Thymus (tissue), 11 donors: ENCODE data around the gene PITPNM2. TPM values are rescaled to one million over a fixed set of nuclear protein-coding genes. Genes with fewer than 3 reads are reported as not detected.

Source experiments
- DNase-seq, 9 donors: peaks; one replicate each; pipeline ENCODE4 v3.0.0-alpha.2; 2013; ENCODE audit warnings: low spot score in 9 of 9, low read depth in 6 of 9, missing footprints in 1 of 9
- H3K27ac ChIP-seq, 2 donors: one replicate each; pipeline ENCODE4 v1.5.1; 2013; ENCODE audit warnings: control low read depth in 1 of 2, low read depth in 1 of 2, low read length in 1 of 2, mild to moderate bottlenecking in 1 of 2, moderate library complexity in 1 of 2
- H3K27me3 ChIP-seq, 2 donors: one replicate each; pipeline ENCODE4 v1.5.1; 2013; ENCODE audit warnings: low read length in 1 of 2; ENCODE audit not compliant: control insufficient read depth in 2 of 2, insufficient read depth in 1 of 2
- H3K36me3 ChIP-seq, 2 donors: one replicate each; pipeline ENCODE4 v1.5.1; 2013; ENCODE audit warnings: low read length in 1 of 2, mild to moderate bottlenecking in 1 of 2, moderate library complexity in 1 of 2; ENCODE audit not compliant: control insufficient read depth in 2 of 2, insufficient read depth in 2 of 2
- H3K4me1 ChIP-seq, 2 donors: one replicate each; pipeline ENCODE4 v1.5.1; 2013; ENCODE audit warnings: low read length in 2 of 2; ENCODE audit not compliant: control insufficient read depth in 2 of 2, insufficient read depth in 2 of 2
- H3K4me3 ChIP-seq, 2 donors: one replicate each; pipeline ENCODE4 v1.5.1; 2013; ENCODE audit warnings: low read length in 2 of 2, control low read depth in 1 of 2, mild to moderate bottlenecking in 1 of 2
- H3K9me3 ChIP-seq, 2 donors: one replicate each; pipeline ENCODE4 v1.5.1; 2013; ENCODE audit warnings: low read length in 1 of 2, mild to moderate bottlenecking in 1 of 2; ENCODE audit not compliant: control insufficient read depth in 2 of 2, insufficient read depth in 1 of 2
- whole genome bisulfite sequencing: extraction: QIAGEN DNeasy Blood & Tissue Kit; methylation state at CpG from one replicate; pipeline ENCODE4 v1.1.7; 2013; 5-methylcytosine and 5-hydroxymethylcytosine counted together
- polyA plus RNA-seq: library from polyadenylated mRNA; stranded (reverse); fragments of 200-250 nt; gene quantifications from one replicate; pipeline ENCODE4 v1.2.3, GENCODE V29; 2013
- total RNA-seq: library from RNA; stranded (reverse); fragments of 120-200 nt; gene quantifications from one replicate; pipeline ENCODE4 v1.2.4, GENCODE V29; 2013
- donor health status: healthy.

PITPNM2 gene
- total and polyA plus RNA-seq, 2 donors: 55.9 to 56.8 TPM

DNA sequence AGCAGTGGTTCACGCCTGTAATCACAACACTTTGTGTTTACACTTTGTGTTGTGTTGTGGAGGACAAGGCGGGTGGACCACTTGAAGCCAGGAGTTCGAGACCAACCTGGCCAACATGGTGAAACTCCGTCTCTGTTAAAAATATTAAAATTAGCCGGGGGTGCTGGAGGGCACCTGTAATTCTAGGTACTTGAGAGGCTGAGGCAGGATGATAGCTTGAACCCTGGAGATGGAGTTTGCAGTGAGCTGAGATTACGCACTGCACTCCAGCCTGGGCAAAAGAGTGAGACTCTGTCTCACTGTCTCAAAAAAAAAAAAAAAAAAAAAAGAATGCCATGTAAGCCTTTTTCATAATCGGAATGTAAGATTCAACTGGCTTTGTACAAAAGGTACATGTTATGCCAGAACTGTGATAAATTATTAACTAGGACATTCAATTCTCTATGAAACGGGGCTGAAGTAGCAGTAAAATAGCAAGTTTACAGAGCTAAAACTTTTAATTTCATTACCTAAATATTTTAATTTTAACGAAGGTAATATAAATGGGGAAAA, 13.9 kb upstream of the PITPNM2 start:
- no peaks in the 10 kb centered on the region for H3K4me1 ChIP-seq
- WGBS: 99% methylated on average over 9 of the region's 9 CpGs
- H3K36me3 ChIP-seq: peaks cover 48 to 90% of the 10 kb centered on the region in 2 donors
- H3K4me3 ChIP-seq: no peak overlapping the region
- DNase-seq: no peak
- no peaks in the 10 kb centered on the region for H3K27me3 ChIP-seq
- H3K27ac ChIP-seq: no peak overlapping the region
- no peaks in the 10 kb centered on the region for H3K9me3 ChIP-seq

DNA sequence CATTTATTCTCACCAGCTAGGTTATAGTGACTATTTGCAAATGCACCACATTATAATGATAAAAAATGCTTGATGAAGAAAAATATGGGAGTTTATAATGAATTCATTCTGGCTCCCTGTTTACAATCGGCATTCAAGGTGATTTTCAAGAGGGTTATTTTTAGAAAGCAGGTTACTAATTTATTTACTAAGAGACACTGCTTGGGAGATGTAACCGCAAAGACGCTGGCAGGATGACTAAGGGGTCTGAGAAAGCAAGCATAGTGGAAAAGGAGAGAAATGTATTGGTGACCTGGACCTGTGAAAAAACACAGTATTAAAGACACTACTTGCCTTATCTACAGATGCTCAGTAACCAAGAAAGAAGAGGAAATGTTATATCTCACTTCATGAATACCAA, 13.3 kb upstream of the PITPNM2 start:
- WGBS: 93% methylated on average over 3 of the region's 3 CpGs
- DNase-seq: no peak
- Histone ChIP-seq H3K4me1 (no peaks in the 10 kb centered on the region), H3K4me3 (no peak overlapping the region), H3K9me3 (no peaks in the 10 kb centered on the region), H3K27ac (no peak overlapping the region), H3K27me3 (no peaks in the 10 kb centered on the region), H3K36me3 (peaks cover 49 to 90% of the 10 kb centered on the region in 2 donors)

DNA sequence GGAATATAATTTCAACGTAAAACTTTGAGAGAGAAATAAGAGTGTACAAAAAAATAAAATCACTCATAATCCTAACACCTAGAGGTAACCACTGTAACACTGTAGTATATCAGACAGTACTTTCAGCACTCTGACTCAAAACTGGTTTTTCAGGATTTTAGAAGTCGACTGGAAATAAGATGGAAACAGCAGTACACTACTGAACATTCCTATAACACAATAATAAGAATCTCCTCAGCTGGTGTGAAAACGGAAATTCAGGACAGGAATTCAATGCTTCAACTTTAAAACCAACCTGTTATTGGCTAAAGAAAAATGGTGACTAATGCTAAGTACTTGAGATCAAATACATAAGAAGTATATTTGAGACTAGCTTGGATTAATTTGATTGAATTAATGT, 12.3 kb upstream of the PITPNM2 start:
- no peak for DNase-seq
- 91% methylated on average over 3 of the region's 3 CpGs for WGBS
- H3K27ac ChIP-seq: no peak overlapping the region

DNA sequence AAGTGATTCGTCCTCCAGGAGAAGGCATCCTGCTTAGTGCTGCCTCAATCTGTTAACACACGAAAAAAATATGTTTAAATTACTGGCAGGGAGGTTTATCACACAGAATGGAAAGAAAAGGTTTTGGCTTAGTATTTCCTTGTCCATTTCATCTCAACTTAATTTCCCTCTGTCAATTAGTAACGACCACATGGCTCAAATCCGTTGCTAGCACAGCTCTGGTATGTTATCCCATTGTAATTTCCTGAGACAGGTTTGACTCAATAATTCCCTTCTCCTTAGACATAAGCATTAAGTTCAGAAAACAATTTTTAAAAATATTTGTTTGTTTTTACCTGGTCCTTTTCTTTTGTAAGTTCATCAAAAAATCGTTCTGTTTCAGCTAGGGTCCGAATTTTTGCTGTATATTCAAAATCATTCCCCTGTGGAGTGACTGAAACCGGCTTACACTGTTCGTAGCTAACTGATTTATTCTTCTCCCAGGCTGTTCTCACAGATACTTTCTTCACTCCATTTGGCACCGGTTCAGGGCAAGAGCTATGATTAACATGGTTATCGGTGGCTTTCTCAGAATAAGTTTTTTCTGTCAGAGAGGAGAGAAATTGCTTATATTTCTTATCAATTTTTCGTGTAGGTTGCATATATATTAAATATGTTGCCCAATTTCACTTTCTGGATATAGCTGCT, 10.1 kb upstream of the PITPNM2 start:
- H3K27ac ChIP-seq: no peak overlapping the region
- H3K36me3 ChIP-seq: peaks cover 32 to 82% of the 10 kb centered on the region in 2 donors
- no peaks in the 10 kb centered on the region for H3K9me3 ChIP-seq
- no peaks in the 10 kb centered on the region for H3K4me1 ChIP-seq
- no peak overlapping the region for H3K4me3 ChIP-seq
- no peaks in the 10 kb centered on the region for H3K27me3 ChIP-seq
- WGBS: 97% methylated on average over 11 of the region's 11 CpGs
- no peak for DNase-seq

More for the DNA sequence above, 12.3 kb upstream of the PITPNM2 start:
- no peaks in the 10 kb centered on the region for H3K4me1 ChIP-seq
- H3K27me3 ChIP-seq: no peaks in the 10 kb centered on the region
- H3K4me3 ChIP-seq: no peak overlapping the region
- no peaks in the 10 kb centered on the region for H3K9me3 ChIP-seq
- peaks cover 49 to 93% of the 10 kb centered on the region in 2 donors for H3K36me3 ChIP-seq

DNA sequence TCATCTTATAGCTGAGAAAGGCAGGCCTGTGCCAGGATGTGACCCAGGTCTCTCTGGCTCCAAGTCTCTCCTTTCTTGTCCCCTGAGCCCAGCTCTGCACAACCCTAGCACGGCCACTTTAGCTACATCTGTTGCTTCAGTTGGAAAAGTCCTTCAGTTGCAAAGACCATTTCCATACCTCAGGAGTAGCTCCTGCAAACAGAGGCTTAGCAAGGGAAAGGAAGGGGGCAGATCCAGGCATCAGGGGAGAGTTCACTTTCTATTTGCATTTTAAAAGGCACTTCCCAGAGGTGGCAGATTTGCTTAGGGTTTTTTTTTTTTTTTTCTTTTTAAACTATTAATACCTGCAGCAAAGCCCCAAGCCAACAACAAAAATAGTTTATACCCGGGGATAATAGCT, 3.0 kb upstream of the PITPNM2 start:
- Histone ChIP-seq H3K27me3 (peaks cover 0 to 4% of the 10 kb centered on the region in 2 donors), H3K4me1 (peaks cover 12 to 38% of the 10 kb centered on the region in 2 donors), H3K36me3 (peaks cover 13 to 57% of the 10 kb centered on the region in 2 donors), H3K27ac (peak overlapping the region; percentile 54 to 98), H3K9me3 (peaks cover 0 to 12% of the 10 kb centered on the region in 2 donors), H3K4me3 (no peak overlapping the region)
- DNase-seq: peak in 1 of 9 donors; percentile 41
- WGBS: 88% methylated on average over 2 of the region's 2 CpGs

DNA sequence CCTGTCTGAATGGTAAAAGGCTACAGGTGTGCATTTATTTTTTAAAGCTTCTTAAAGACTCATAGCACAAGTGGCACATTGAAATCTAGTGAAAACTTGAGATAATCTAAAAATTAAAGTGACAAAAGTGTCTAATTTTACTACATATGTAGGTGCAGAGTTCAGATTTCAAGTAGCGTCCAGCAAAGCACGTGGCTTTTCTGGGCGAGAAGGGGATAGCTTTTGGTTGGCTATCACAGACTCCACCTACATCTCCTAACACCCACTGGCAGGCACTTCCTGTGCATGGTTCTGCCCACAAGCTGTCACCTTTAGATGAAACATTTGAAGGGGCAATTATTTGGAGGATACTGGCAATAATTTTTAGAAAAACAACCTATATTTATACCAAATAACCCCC, 1.9 kb upstream of the PITPNM2 start:
- H3K27me3 ChIP-seq: peaks cover 0 to 4% of the 10 kb centered on the region in 2 donors
- 30% methylated on average over 3 of the region's 3 CpGs for WGBS
- H3K36me3 ChIP-seq: peaks cover 17 to 63% of the 10 kb centered on the region in 2 donors
- peak overlapping the region; percentile 36 to 98 for H3K27ac ChIP-seq
- H3K4me3 ChIP-seq: no peak overlapping the region
- peak in 1 of 9 donors; percentile 75 for DNase-seq
- peaks cover 0 to 12% of the 10 kb centered on the region in 2 donors for H3K9me3 ChIP-seq
- peaks cover 15 to 48% of the 10 kb centered on the region in 2 donors for H3K4me1 ChIP-seq

DNA sequence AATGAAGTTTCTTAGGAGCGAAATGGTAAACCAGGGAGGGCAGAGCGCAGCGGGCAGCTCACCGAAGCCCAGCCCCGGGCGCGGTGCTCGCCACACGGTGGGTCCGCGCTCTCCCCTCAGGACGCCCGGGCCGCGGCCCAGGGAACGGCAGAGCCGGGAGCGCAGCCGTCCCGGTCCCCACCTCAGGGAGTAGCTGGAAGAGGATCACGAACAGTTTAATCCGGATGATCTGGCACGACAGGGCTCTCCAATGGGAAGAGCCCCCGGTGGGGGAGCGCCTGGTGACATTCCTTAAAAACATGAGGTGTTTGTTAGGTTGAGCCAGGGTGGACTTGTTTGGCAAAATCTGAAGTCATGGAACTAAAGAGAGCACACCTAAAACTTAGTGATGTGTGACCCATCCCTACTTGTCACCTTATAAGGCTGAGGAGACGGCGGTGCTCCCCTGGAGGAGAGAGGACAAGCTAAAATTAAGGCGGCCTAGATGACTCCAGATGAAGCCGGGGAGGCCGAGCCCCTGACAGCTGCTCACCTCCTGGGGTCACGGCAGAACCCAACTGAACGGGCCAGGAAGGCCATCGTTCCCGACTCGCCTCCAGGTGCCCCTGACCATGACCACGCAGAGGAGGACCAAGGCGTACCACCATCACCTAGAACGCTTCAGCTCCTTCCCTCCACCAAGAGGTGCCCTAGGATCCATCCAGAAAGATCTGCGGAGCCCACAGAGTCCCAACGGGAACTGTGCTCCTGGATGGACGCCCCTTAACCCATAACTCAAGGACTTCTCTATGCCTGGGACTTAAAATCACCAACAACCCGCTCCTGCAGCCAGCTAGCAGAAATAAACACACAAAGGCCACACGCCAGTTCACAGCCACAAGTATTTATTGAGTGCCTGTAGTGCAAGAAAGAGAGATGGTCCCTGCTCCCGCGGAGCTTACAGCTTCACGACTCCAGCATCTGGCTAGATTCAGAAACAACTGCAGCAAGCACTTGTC, 866 bp upstream of the PITPNM2 start:
- 32% methylated on average over 46 of the region's 46 CpGs for WGBS
- Histone ChIP-seq H3K9me3 (peaks cover 0 to 12% of the 10 kb centered on the region in 2 donors), H3K4me1 (peaks cover 15 to 59% of the 10 kb centered on the region in 2 donors), H3K36me3 (peaks cover 20 to 66% of the 10 kb centered on the region in 2 donors), H3K4me3 (peak overlapping the region; percentile 61 to 97), H3K27ac (peak overlapping the region; percentile 92 to 98), H3K27me3 (peaks cover 0 to 4% of the 10 kb centered on the region in 2 donors)
- peak in 2 of 9 donors; percentile 40 to 75 for DNase-seq

DNA sequence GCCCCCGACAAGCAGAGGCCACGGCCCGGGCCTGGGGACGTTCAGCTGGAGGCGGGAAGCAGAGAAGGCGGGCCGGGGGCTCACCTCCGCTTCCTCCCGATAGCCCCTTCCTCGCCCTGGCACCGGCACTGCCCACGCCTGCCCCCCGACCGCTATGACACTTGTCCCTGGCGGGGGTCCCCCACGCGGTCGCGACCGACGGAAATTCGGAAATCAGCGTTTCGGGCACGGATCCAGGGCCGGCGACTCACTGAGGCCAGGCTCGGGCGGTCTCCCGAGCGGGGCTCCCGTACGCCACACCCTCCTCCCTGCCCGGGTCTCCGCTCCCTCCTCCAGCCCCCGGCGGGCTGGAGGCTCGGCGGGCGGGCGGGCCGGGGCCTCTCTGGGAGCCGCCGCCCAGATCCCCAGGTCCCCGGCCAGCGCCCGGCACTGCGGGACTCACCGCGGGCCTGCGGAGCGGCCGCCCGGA, 581 bp downstream of the PITPNM2 start:
- H3K27me3 ChIP-seq: peaks cover 0 to 4% of the 10 kb centered on the region in 2 donors
- WGBS: under 1% methylated on average over 54 of the region's 54 CpGs
- peaks cover 18 to 71% of the 10 kb centered on the region in 2 donors for H3K4me1 ChIP-seq
- DNase-seq: no peak
- H3K36me3 ChIP-seq: peaks cover 20 to 69% of the 10 kb centered on the region in 2 donors
- peaks cover 0 to 12% of the 10 kb centered on the region in 2 donors for H3K9me3 ChIP-seq
- H3K27ac ChIP-seq: peak overlapping the region; percentile 92 to 97
- peak overlapping the region; percentile 78 to 97 for H3K4me3 ChIP-seq
